ENCODE results near the gene RAB6C. TPM values are rescaled to one million over a fixed set of nuclear protein-coding genes. Genes with fewer than 3 reads are reported as not detected.
A peak's percentile ranks its signal among the peaks of the same experiment; 100 is the strongest.
"Not testable (repeated sequence)": the region's sequence is repeated elsewhere in the genome, so short reads cannot be mapped to it uniquely, and the experiment has no call there.

RAB6C gene
- total and polyA plus RNA-seq, 2 experiments from 2014 or later: not detected

DNA sequence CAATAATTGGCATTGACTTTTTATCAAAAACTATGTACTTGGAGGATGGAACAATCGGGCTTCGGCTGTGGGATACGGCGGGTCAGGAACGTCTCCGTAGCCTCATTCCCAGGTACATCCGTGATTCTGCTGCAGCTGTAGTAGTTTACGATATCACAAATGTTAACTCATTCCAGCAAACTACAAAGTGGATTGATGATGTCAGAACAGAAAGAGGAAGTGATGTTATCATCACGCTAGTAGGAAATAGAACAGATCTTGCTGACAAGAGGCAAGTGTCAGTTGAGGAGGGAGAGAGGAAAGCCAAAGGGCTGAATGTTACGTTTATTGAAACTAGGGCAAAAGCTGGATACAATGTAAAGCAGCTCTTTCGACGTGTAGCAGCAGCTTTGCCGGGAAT is 780 bp downstream of the RAB6C start:
- not testable (repeated sequence) for DNase-seq (ENCODE audit: low spot score); H3K27ac ChIP-seq (ENCODE audit: low read depth); H3K36me3 ChIP-seq (ENCODE audit: insufficient read depth); H2AFZ ChIP-seq; H3K4me1 ChIP-seq (ENCODE audit: insufficient read depth); H3K4me1 Mint-ChIP-seq; H3K36me3 Mint-ChIP-seq (ENCODE audit: low read depth); H3K9me3 Mint-ChIP-seq; H4K20me1 ChIP-seq (replicated peaks; ENCODE audit: insufficient read depth); H3K9me2 ChIP-seq (ENCODE audit: insufficient read depth); H3K27ac Mint-ChIP-seq; H3F3A ChIP-seq (replicated peaks; ENCODE audit: low read depth); H3K79me2 ChIP-seq (replicated peaks; ENCODE audit: insufficient read depth)
- Histone ChIP-seq H3K27me3 (ENCODE audit: insufficient read depth) (peaks cover 44% of the 10 kb centered on the region), H3K4me2 (peak overlapping the region; percentile 70; the same call in 1 of the 2 replicates), H3K4me3 (peak overlapping the region; percentile 58; the same call in 1 of the 2 replicates)
- H3K4me3 Mint-ChIP-seq: peak overlapping the region; percentile 65
- peaks cover 37% of the 10 kb centered on the region for H3K27me3 Mint-ChIP-seq (ENCODE audit: insufficient read depth, low read depth, poor library complexity)
- ATAC-seq: peak; percentile 13

- H3K4me3 ChIP-seq; H3K27ac ChIP-seq (ENCODE audit: low read depth); H3K4me1 ChIP-seq (ENCODE audit: insufficient read depth); H3F3A ChIP-seq (replicated peaks; ENCODE audit: low read depth); H2AFZ ChIP-seq; H3K36me3 Mint-ChIP-seq (ENCODE audit: low read depth); H3K27ac Mint-ChIP-seq; ATAC-seq; H3K79me2 ChIP-seq (replicated peaks; ENCODE audit: insufficient read depth); H3K4me1 Mint-ChIP-seq; H4K20me1 ChIP-seq (replicated peaks; ENCODE audit: insufficient read depth); H3K36me3 ChIP-seq (ENCODE audit: insufficient read depth); H3K9me2 ChIP-seq (ENCODE audit: insufficient read depth); H3K4me3 Mint-ChIP-seq; DNase-seq (ENCODE audit: low spot score); H3K4me2 ChIP-seq; H3K9me3 Mint-ChIP-seq: not testable (repeated sequence)
- H3K27me3 Mint-ChIP-seq (ENCODE audit: insufficient read depth, low read depth, poor library complexity): peaks cover 37% of the 10 kb centered on the region
- TF ChIP-seq CTCF (conservative IDR thresholded peaks at IDR 0.05; ENCODE audit: low read depth in 2 of 2): 0 out of 4 replicates have a peak, but pooled peaks of 1 of the 2 experiments have one; percentile 15
- peaks cover 44% of the 10 kb centered on the region for H3K27me3 ChIP-seq (ENCODE audit: insufficient read depth)
Measured at GRCh38 chr2:129981689-129982088, 2.2 kb downstream of the RAB6C start.

DNA sequence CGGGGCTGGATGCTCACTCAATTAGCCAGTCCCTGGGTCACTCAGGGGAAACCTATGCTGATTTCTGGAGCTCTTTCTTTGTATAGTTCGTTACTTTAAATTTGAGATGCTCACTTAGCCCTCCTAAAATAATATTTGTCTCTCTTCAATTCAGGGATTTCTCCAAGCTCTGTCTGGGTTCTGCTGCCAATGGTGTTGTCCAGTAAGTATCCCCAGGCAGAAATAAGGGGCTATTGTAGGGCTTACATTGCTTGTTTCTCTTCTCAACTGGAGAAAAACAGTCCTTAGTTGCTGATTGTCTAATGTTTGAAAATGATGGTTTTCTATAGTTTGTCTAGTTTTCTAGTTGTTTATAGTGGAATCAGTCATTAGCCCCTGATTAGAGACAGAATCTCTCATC is 5.0 kb downstream of the RAB6C start:
- Histone ChIP-seq H4K20me1 (replicated peaks; ENCODE audit: insufficient read depth) (no peaks in the 10 kb centered on the region), H3K9me2 (ENCODE audit: insufficient read depth) (no peaks in the 10 kb centered on the region), H3K4me1 (ENCODE audit: insufficient read depth) (no peaks in the 10 kb centered on the region), H2AFZ (no peak overlapping the region), H3K4me3 (no peak overlapping the region), H3K27ac (ENCODE audit: low read depth) (no peak overlapping the region), H3K27me3 (ENCODE audit: insufficient read depth) (peaks cover 29% of the 10 kb centered on the region), H3K36me3 (ENCODE audit: insufficient read depth) (no peaks in the 10 kb centered on the region), H3K79me2 (replicated peaks; ENCODE audit: insufficient read depth) (no peaks in the 10 kb centered on the region), H3F3A (replicated peaks; ENCODE audit: low read depth) (no peaks in the 10 kb centered on the region), H3K4me2 (no peak overlapping the region)
- H3K4me3 Mint-ChIP-seq: no peak overlapping the region
- ATAC-seq (no peak), DNase-seq (ENCODE audit: low spot score) (no peak)
- peaks cover 21% of the 10 kb centered on the region for H3K27me3 Mint-ChIP-seq (ENCODE audit: insufficient read depth, low read depth, poor library complexity)
- H3K4me1 Mint-ChIP-seq: peaks cover 7% of the 10 kb centered on the region; the same call in 2 of the 3 replicates
- no peaks in the 10 kb centered on the region for H3K9me3 Mint-ChIP-seq
- no peaks in the 10 kb centered on the region for H3K36me3 Mint-ChIP-seq (ENCODE audit: low read depth)
- H3K27ac Mint-ChIP-seq: no peak overlapping the region
- TF ChIP-seq CREB1 (CRISPR knock-in tag; IDR thresholded peaks at IDR 0.05; ENCODE audit: low read depth): no peak
- no peak for TF ChIP-seq POLR2AphosphoS5 (IDR thresholded peaks at IDR 0.05; ENCODE audit: low read depth)
- TF ChIP-seq, protein P1, sequence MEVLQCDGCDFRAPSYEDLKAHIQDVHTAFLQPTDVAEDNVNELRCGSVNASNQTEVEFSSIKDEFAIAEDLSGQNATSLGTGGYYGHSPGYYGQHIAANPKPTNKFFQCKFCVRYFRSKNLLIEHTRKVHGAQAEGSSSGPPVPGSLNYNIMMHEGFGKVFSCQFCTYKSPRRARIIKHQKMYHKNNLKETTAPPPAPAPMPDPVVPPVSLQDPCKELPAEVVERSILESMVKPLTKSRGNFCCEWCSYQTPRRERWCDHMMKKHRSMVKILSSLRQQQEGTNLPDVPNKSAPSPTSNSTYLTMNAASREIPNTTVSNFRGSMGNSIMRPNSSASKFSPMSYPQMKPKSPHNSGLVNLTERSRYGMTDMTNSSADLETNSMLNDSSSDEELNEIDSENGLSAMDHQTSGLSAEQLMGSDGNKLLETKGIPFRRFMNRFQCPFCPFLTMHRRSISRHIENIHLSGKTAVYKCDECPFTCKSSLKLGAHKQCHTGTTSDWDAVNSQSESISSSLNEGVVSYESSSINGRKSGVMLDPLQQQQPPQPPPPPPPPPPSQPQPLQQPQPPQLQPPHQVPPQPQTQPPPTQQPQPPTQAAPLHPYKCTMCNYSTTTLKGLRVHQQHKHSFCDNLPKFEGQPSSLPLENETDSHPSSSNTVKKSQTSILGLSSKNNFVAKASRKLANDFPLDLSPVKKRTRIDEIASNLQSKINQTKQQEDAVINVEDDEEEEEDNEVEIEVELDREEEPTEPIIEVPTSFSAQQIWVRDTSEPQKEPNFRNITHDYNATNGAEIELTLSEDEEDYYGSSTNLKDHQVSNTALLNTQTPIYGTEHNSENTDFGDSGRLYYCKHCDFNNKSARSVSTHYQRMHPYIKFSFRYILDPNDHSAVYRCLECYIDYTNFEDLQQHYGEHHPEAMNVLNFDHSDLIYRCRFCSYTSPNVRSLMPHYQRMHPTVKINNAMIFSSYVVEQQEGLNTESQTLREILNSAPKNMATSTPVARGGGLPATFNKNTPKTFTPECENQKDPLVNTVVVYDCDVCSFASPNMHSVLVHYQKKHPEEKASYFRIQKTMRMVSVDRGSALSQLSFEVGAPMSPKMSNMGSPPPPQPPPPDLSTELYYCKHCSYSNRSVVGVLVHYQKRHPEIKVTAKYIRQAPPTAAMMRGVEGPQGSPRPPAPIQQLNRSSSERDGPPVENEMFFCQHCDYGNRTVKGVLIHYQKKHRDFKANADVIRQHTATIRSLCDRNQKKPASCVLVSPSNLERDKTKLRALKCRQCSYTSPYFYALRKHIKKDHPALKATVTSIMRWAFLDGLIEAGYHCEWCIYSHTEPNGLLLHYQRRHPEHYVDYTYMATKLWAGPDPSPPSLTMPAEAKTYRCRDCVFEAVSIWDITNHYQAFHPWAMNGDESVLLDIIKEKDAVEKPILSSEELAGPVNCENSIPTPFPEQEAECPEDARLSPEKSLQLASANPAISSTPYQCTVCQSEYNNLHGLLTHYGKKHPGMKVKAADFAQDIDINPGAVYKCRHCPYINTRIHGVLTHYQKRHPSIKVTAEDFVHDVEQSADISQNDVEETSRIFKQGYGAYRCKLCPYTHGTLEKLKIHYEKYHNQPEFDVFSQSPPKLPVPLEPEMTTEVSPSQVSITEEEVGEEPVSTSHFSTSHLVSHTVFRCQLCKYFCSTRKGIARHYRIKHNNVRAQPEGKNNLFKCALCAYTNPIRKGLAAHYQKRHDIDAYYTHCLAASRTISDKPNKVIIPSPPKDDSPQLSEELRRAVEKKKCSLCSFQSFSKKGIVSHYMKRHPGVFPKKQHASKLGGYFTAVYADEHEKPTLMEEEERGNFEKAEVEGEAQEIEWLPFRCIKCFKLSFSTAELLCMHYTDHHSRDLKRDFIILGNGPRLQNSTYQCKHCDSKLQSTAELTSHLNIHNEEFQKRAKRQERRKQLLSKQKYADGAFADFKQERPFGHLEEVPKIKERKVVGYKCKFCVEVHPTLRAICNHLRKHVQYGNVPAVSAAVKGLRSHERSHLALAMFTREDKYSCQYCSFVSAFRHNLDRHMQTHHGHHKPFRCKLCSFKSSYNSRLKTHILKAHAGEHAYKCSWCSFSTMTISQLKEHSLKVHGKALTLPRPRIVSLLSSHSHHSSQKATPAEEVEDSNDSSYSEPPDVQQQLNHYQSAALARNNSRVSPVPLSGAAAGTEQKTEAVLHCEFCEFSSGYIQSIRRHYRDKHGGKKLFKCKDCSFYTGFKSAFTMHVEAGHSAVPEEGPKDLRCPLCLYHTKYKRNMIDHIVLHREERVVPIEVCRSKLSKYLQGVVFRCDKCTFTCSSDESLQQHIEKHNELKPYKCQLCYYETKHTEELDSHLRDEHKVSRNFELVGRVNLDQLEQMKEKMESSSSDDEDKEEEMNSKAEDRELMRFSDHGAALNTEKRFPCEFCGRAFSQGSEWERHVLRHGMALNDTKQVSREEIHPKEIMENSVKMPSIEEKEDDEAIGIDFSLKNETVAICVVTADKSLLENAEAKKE (CRISPR knock-in tag; IDR thresholded peaks at IDR 0.05): no peak
- no peak for TF ChIP-seq ZNF114 (CRISPR knock-in tag; IDR thresholded peaks at IDR 0.05)
- TF ChIP-seq ZNF331 (CRISPR knock-in tag; IDR thresholded peaks at IDR 0.05; ENCODE audit: low read depth): no peak
- TF ChIP-seq JUNB (IDR thresholded peaks at IDR 0.05; ENCODE audit: unreplicated experiment): no peak
- TF ChIP-seq EZH2phosphoT487 (IDR thresholded peaks at IDR 0.05; ENCODE audit: unreplicated experiment): no peak
